DOHH2 (cell line): Measurements from ENCODE around the gene FAM186B.
A peak's percentile ranks its signal among the peaks of the same experiment; 100 is the strongest.

Experiments
- H3F3A ChIP-seq: fragments of 200-600 bp; sonication (generic), shearing (Covaris generic); 2 replicates; pipeline ENCODE4 v1.6.0; 2016; ENCODE audit warnings: antibody characterized with exemption, mild to moderate bottlenecking; ENCODE audit not compliant: control insufficient read depth, insufficient read depth
- H3K27ac ChIP-seq: fragments of 200-600 bp; sonication (generic); 2 replicates; pipeline ENCODE4 v1.5.1; 2014; ENCODE audit warnings: low read depth, mild to moderate bottlenecking, low read length, moderate library complexity
- H3K27me3 ChIP-seq: fragments of 200-600 bp; sonication (generic); 2 replicates; pipeline ENCODE4 v1.6.1; 2014; ENCODE audit warnings: mild to moderate bottlenecking, low read length, mixed read lengths; ENCODE audit not compliant: control insufficient read depth
- H3K36me3 ChIP-seq: fragments of 200-600 bp; sonication (generic); 2 replicates; pipeline ENCODE4 v1.6.1; 2014; ENCODE audit warnings: mild to moderate bottlenecking, low read length, moderate library complexity, mixed read lengths; ENCODE audit not compliant: control insufficient read depth
- H3K4me1 ChIP-seq: fragments of 200-600 bp; sonication (generic); 2 replicates; pipeline ENCODE4 v1.6.1; 2014; ENCODE audit warnings: mild to moderate bottlenecking, low read length, mixed read lengths; ENCODE audit not compliant: control insufficient read depth
- H3K4me2 ChIP-seq: fragments of 200-600 bp; sonication (generic); 2 replicates; pipeline ENCODE4 v1.6.0; 2014; ENCODE audit warnings: mild to moderate bottlenecking, low read length, moderate library complexity
- H3K4me3 ChIP-seq: fragments of 200-600 bp; sonication (generic); 2 replicates; pipeline ENCODE4 v1.5.1; 2014; ENCODE audit warnings: mild to moderate bottlenecking, low read length, mixed read lengths
- H3K79me2 ChIP-seq: fragments of 200-600 bp; sonication (generic); 2 replicates; pipeline ENCODE4 v1.6.1; 2014; ENCODE audit warnings: mild to moderate bottlenecking, low read length, mixed read lengths; ENCODE audit not compliant: control insufficient read depth
- H3K9me2 ChIP-seq: fragments of 200-600 bp; sonication (generic); replicated peaks from 2 replicates; pipeline ENCODE4 v1.6.1; 2014; ENCODE audit warnings: mild to moderate bottlenecking, low read length, mixed read lengths; ENCODE audit not compliant: control insufficient read depth
- H3K9me3 ChIP-seq: fragments of 200-600 bp; sonication (generic); 2 replicates; pipeline ENCODE4 v1.6.1; 2014; ENCODE audit warnings: antibody characterized with exemption, low read length, mixed read lengths; ENCODE audit not compliant: control insufficient read depth, insufficient read depth
- H4K20me1 ChIP-seq: fragments of 200-600 bp; sonication (generic); 2 replicates; pipeline ENCODE4 v1.6.0; 2014; ENCODE audit warnings: low read depth, mild to moderate bottlenecking, antibody characterized with exemption, low read length, moderate library complexity; ENCODE audit not compliant: control insufficient read depth, insufficient read depth
- EZH2phosphoT487 ChIP-seq: fragments of 200-600 bp; sonication (generic); IDR thresholded peaks from 2 replicates; pipeline ENCODE4 v1.6.1; 2017; ENCODE audit warnings: borderline replicate concordance, mild to moderate bottlenecking, antibody characterized with exemption, low read length, moderate library complexity, mixed read lengths
- TF ChIP-seq, protein P1 (sequence below): fragments of 200-600 bp; sonication (generic); IDR thresholded peaks from one replicate; pipeline ENCODE4 v1.5.1; 2014; ENCODE audit warnings: antibody characterized with exemption, mild to moderate bottlenecking, low read depth, low read length; ENCODE audit not compliant: poor library complexity, severe bottlenecking

Gene FAM186B

DNA sequence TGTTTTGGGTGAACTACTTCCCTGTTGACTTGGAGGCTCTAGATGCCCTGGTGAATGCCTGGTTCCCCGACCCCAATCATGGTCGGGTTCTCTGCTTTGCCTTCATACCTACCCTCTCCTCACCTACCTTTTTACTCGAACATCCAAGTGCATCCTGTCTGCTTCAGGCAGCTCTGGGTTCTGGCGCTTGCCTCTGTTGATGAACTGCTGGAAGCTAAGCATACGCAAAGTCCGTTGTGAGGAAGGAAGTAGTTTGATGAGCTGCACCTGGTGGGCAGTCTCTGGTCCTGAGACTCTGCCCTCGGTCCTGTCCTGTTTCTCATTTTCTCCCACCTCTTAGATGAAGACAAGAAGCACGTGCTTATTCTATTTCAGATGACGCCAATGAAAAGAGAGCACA lies 53.0 kb downstream of the FAM186B start:
- Histone ChIP-seq H3K36me3 (peaks cover 3% of the 10 kb centered on the region; the same call in 1 of the 2 replicates), H4K20me1 (no peaks in the 10 kb centered on the region), H3K4me1 (peaks cover 49% of the 10 kb centered on the region), H3K79me2 (no peaks in the 10 kb centered on the region), H3K4me3 (no peak overlapping the region), H3K4me2 (peak overlapping the region; percentile 4), H3K27me3 (peaks cover 10% of the 10 kb centered on the region; the same call in 1 of the 2 replicates), H3K9me3 (no peaks in the 10 kb centered on the region), H3K9me2 (no peaks in the 10 kb centered on the region), H3F3A (0 out of 2 replicates have a peak, but pooled peaks cover 2% of the 10 kb centered on the region), H3K27ac (no peak overlapping the region)
- TF ChIP-seq, protein P1, sequence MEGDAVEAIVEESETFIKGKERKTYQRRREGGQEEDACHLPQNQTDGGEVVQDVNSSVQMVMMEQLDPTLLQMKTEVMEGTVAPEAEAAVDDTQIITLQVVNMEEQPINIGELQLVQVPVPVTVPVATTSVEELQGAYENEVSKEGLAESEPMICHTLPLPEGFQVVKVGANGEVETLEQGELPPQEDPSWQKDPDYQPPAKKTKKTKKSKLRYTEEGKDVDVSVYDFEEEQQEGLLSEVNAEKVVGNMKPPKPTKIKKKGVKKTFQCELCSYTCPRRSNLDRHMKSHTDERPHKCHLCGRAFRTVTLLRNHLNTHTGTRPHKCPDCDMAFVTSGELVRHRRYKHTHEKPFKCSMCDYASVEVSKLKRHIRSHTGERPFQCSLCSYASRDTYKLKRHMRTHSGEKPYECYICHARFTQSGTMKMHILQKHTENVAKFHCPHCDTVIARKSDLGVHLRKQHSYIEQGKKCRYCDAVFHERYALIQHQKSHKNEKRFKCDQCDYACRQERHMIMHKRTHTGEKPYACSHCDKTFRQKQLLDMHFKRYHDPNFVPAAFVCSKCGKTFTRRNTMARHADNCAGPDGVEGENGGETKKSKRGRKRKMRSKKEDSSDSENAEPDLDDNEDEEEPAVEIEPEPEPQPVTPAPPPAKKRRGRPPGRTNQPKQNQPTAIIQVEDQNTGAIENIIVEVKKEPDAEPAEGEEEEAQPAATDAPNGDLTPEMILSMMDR: no peak
- no peak for TF ChIP-seq EZH2phosphoT487

GRCh38 chr12:49552014-49552413 lies 53.4 kb downstream of the FAM186B start:
- peak overlapping the region; percentile 4; the same call in 1 of the 2 replicates for H3K4me2 ChIP-seq
- no peaks in the 10 kb centered on the region for H3K9me3 ChIP-seq
- no peak for TF ChIP-seq EZH2phosphoT487
- TF ChIP-seq, protein P1: no peak
- H3K27ac ChIP-seq: no peak overlapping the region
- no peaks in the 10 kb centered on the region for H3K9me2 ChIP-seq
- 0 out of 2 replicates have a peak, but pooled peaks cover 2% of the 10 kb centered on the region for H3F3A ChIP-seq
- H3K4me1 ChIP-seq: peaks cover 49% of the 10 kb centered on the region
- no peaks in the 10 kb centered on the region for H4K20me1 ChIP-seq
- no peaks in the 10 kb centered on the region for H3K79me2 ChIP-seq
- H3K36me3 ChIP-seq: peaks cover 3% of the 10 kb centered on the region; the same call in 1 of the 2 replicates
- no peak overlapping the region for H3K4me3 ChIP-seq
- H3K27me3 ChIP-seq: peaks cover 10% of the 10 kb centered on the region; the same call in 1 of the 2 replicates

GRCh38 chr12:49550693-49551252 lies 54.7 kb downstream of the FAM186B start:
- no peaks in the 10 kb centered on the region for H4K20me1 ChIP-seq
- 0 out of 2 replicates have a peak, but pooled peaks cover 2% of the 10 kb centered on the region for H3F3A ChIP-seq
- no peaks in the 10 kb centered on the region; the same call in 1 of the 2 replicates for H3K36me3 ChIP-seq
- no peak overlapping the region for H3K4me3 ChIP-seq
- H3K4me2 ChIP-seq: peak overlapping the region; percentile 83
- H3K79me2 ChIP-seq: no peaks in the 10 kb centered on the region
- H3K9me2 ChIP-seq: no peaks in the 10 kb centered on the region
- peaks cover 10% of the 10 kb centered on the region; the same call in 1 of the 2 replicates for H3K27me3 ChIP-seq
- H3K4me1 ChIP-seq: peaks cover 50% of the 10 kb centered on the region
- no peak overlapping the region for H3K27ac ChIP-seq
- no peaks in the 10 kb centered on the region for H3K9me3 ChIP-seq
- TF ChIP-seq, protein P1: no peak
- no peak for TF ChIP-seq EZH2phosphoT487
